A673 (cell line): ENCODE measurements around the gene TOB2.
"Not testable (repeated sequence)": the region's sequence is repeated elsewhere in the genome, so short reads cannot be mapped to it uniquely, and the experiment has no call there.

ENCODE experiments used
- CTCF ChIP-seq: fragments of 300-800, 200-600 bp; sonication (generic); conservative IDR thresholded peaks from 2 replicates; pipeline ENCODE4 v1.5.1; 2017; ENCODE audit warnings: low read depth, mild to moderate bottlenecking, antibody characterized with exemption, low read length, moderate library complexity, mixed read lengths
- EZH2 ChIP-seq: fragments of 200-600 bp; sonication (generic); IDR thresholded peaks from 2 replicates; pipeline ENCODE4 v1.6.1; 2017; ENCODE audit warnings: borderline replicate concordance, low read depth, mild to moderate bottlenecking, mixed read lengths, antibody characterized with exemption, low read length; ENCODE audit not compliant: poor library complexity, severe bottlenecking

DNA sequence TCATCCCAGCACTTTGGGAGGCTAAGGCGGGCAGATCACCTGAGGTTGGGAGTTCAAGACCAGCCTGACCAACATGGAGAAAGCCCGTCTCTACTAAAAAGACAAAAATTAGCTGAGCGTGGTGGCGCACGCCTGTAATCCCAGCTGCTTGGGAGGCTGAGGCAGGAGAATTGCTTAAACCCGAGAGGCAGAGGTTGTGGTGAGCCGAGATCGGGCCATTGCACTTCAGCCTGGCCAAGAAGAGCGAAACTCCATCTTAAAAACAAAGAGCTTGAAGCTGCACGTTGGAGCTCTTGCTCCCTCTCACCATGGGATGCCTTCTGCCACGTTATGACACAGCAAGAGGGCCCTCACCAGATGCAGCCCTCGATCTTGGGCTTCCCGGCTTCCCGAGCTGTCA lies 43.8 kb downstream of the TOB2 start:
- TF ChIP-seq CTCF, EZH2: not testable (repeated sequence)
